WTC11 (cell line): Measurements from ENCODE around the gene HHIP. TPM values are rescaled to one million over a fixed set of nuclear protein-coding genes. Genes with fewer than 3 reads are reported as not detected.

Experiments used
- ATAC-seq: fragments of 200-7000 bp; cut with Tn5 transposase; 2 replicates; pipeline ENCODE4 v1.10.0; 2021; ENCODE audit warnings: mild to moderate bottlenecking, moderate library complexity
- CTCF ChIA-PET: fragments of 300-600 bp; sonication (Branson Sonifier 250); formaldehyde crosslinking; loops from one replicate; lab custom pipeline; 2021; ENCODE audit warnings: antibody characterized with exemption; lab: Charles Lee
- POLR2A ChIA-PET: fragments of 350-600 bp; sonication (Branson Sonifier 250); formaldehyde crosslinking; loops from one replicate; lab custom pipeline; 2021; ENCODE audit warnings: antibody characterized with exemption; lab: Charles Lee
- DNase-seq: peaks from one replicate; pipeline ENCODE4 v3.0.0; 2021; ENCODE audit warnings: low spot score
- H3K27ac Mint-ChIP-seq: 2 replicates; pipeline ENCODE4 v1.8.0; 2021; ENCODE audit warnings: mixed read lengths
- H3K27me3 Mint-ChIP-seq: 2 replicates; pipeline ENCODE4 v1.8.0; 2021; ENCODE audit warnings: low read depth, mild to moderate bottlenecking, moderate library complexity, mixed read lengths
- H3K36me3 Mint-ChIP-seq: 2 replicates; pipeline ENCODE4 v1.8.0; 2021; ENCODE audit warnings: mixed read lengths
- H3K4me1 Mint-ChIP-seq: 2 replicates; pipeline ENCODE4 v1.8.0; 2022; ENCODE audit warnings: mixed read lengths
- H3K4me3 Mint-ChIP-seq: 2 replicates; pipeline ENCODE4 v1.8.0; 2021; ENCODE audit warnings: mild to moderate bottlenecking, moderate library complexity, mixed read lengths
- H3K9me3 Mint-ChIP-seq: 2 replicates; pipeline ENCODE4 v1.8.0; 2021; ENCODE audit warnings: mixed read lengths
- CREB1 ChIP-seq: sonication (generic); formaldehyde crosslinking; IDR thresholded peaks from 2 replicates; pipeline ENCODE4 v1.8.0; 2023; ENCODE audit warnings: mild to moderate bottlenecking, missing genetic modification reagents
- EMX1 ChIP-seq: fragments of 250-450 bp; sonication (Bioruptor Pico); IDR thresholded peaks from 2 replicates; pipeline ENCODE4 v1.8.0; 2021; ENCODE audit warnings: mild to moderate bottlenecking
- ETV6 ChIP-seq: sonication (generic); formaldehyde crosslinking; IDR thresholded peaks from 2 replicates; pipeline ENCODE4 v1.8.1; 2022; ENCODE audit warnings: mild to moderate bottlenecking, missing genetic modification reagents
- JUN ChIP-seq: sonication (generic); formaldehyde crosslinking; IDR thresholded peaks from 2 replicates; pipeline ENCODE4 v1.8.0; 2023; ENCODE audit warnings: mild to moderate bottlenecking, missing genetic modification reagents
- MAX ChIP-seq: sonication (generic); formaldehyde crosslinking; IDR thresholded peaks from 2 replicates; pipeline ENCODE4 v1.8.0; 2022; ENCODE audit warnings: mild to moderate bottlenecking, missing genetic modification reagents
- NFATC4 ChIP-seq: fragments of 250-450 bp; sonication (Bioruptor Pico); IDR thresholded peaks from 2 replicates; pipeline ENCODE4 v1.9.0; 2021; ENCODE audit warnings: mild to moderate bottlenecking
- NFYB ChIP-seq: sonication (generic); formaldehyde crosslinking; conservative IDR thresholded peaks from 2 replicates; pipeline ENCODE4 v1.8.0; 2022; ENCODE audit warnings: low read depth, missing genetic modification reagents
- SP1 ChIP-seq: sonication (generic); formaldehyde crosslinking; conservative IDR thresholded peaks from 2 replicates; pipeline ENCODE4 v1.8.1; 2022; ENCODE audit warnings: missing genetic modification reagents
- USF2 ChIP-seq: sonication (generic); formaldehyde crosslinking; IDR thresholded peaks from 2 replicates; pipeline ENCODE4 v1.8.1; 2023; ENCODE audit warnings: mild to moderate bottlenecking, missing genetic modification reagents, moderate library complexity
- ZNF121 ChIP-seq: sonication (generic); formaldehyde crosslinking; IDR thresholded peaks from 2 replicates; pipeline ENCODE4 v1.8.0; 2023; ENCODE audit warnings: missing genetic modification reagents
- ZNF281 ChIP-seq: sonication (generic); formaldehyde crosslinking; IDR thresholded peaks from 2 replicates; pipeline ENCODE4 v1.8.0; 2023; ENCODE audit warnings: mild to moderate bottlenecking, missing genetic modification reagents
- ZNF416 ChIP-seq: fragments of 250-450 bp; sonication (Bioruptor Pico); IDR thresholded peaks from 2 replicates; pipeline ENCODE4 v1.9.0; 2021; ENCODE audit warnings: mild to moderate bottlenecking, inconsistent platforms
- total RNA-seq: library from RNA; stranded (reverse); gene quantifications from 3 replicates; pipeline ENCODE4 v1.2.3, GENCODE V29; 2021
- TF ChIP-seq, protein P1 (sequence below): sonication (generic); formaldehyde crosslinking; IDR thresholded peaks from 2 replicates; pipeline ENCODE4 v1.8.1; 2022; ENCODE audit warnings: missing genetic modification reagents, borderline replicate concordance
- TF ChIP-seq, protein P2 (sequence below): sonication (generic); formaldehyde crosslinking; IDR thresholded peaks from 2 replicates; pipeline ENCODE4 v1.8.1; 2022; ENCODE audit warnings: mild to moderate bottlenecking, moderate library complexity, missing genetic modification reagents
- TF ChIP-seq, protein P3 (sequence below): sonication (generic); formaldehyde crosslinking; IDR thresholded peaks from 2 replicates; pipeline ENCODE4 v1.8.1; 2022; ENCODE audit warnings: mild to moderate bottlenecking, missing genetic modification reagents, moderate library complexity, borderline replicate concordance
- TF ChIP-seq, protein P4 (sequence below): sonication (generic); formaldehyde crosslinking; IDR thresholded peaks from 2 replicates; pipeline ENCODE4 v1.8.0; 2022; ENCODE audit warnings: mild to moderate bottlenecking, missing genetic modification reagents

The HHIP gene
- total RNA-seq, 1 experiment from 2014 or later = 0.22 TPM

DNA sequence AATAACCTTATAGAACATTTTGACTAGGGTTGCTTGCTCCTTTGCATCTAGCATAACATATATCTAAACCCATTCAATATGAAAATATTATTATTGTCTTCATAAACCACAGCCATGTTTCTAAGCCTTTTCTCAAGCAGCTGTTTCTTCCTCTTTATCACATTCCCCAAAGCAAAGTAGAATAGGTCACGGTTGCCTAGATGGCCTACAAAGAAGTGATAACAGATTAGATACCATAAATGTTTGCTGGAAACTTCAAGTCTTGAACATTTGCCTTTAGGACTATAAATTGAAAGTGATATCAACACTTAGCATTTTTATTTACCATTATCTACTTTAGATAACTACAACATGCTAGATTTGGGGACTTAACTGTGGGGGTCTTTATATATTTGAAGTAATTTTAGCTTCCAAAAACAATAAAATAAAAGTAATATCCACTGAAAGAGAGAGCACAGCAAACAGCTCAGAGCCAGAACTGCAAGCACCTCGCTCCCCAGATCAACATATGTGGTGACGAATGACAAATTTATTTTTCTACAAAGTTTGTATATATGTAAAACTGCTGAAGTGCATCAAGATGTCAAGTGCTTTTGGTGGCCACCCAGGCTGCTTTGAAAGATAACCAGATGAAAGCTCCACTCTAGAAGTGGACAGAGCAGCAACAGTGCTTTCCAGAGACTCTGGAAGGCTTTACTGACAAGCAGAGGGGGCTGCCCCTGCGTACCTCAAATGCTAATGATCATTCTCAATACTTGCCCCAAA lies 8.0 kb downstream of the HHIP start (continued):
- TF ChIP-seq, protein P1, sequence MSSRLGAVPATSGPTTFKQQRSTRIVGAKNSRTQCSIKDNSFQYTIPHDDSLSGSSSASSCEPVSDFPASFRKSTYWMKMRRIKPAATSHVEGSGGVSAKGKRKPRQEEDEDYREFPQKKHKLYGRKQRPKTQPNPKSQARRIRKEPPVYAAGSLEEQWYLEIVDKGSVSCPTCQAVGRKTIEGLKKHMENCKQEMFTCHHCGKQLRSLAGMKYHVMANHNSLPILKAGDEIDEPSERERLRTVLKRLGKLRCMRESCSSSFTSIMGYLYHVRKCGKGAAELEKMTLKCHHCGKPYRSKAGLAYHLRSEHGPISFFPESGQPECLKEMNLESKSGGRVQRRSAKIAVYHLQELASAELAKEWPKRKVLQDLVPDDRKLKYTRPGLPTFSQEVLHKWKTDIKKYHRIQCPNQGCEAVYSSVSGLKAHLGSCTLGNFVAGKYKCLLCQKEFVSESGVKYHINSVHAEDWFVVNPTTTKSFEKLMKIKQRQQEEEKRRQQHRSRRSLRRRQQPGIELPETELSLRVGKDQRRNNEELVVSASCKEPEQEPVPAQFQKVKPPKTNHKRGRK (CRISPR knock-in tag) = no peak
- TF ChIP-seq, protein P2, sequence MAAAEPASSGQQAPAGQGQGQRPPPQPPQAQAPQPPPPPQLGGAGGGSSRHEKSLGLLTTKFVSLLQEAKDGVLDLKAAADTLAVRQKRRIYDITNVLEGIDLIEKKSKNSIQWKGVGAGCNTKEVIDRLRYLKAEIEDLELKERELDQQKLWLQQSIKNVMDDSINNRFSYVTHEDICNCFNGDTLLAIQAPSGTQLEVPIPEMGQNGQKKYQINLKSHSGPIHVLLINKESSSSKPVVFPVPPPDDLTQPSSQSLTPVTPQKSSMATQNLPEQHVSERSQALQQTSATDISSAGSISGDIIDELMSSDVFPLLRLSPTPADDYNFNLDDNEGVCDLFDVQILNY (CRISPR knock-in tag) = no peak
- TF ChIP-seq SP1 (CRISPR knock-in tag) (no peak), ZNF281 (CRISPR knock-in tag) (no peak)

- no peaks in the 10 kb centered on the region for H3K36me3 Mint-ChIP-seq
- ATAC-seq (no peak), DNase-seq (no peak)
- ChIA-PET POLR2A (no interaction called here), CTCF (no interaction called here)
- TF ChIP-seq, protein P2 (CRISPR knock-in tag) = no peak
- TF ChIP-seq MAX (CRISPR knock-in tag) (no peak), NFYB (CRISPR knock-in tag) (no peak)
- peaks cover 14% of the 10 kb centered on the region for H3K4me1 Mint-ChIP-seq
- peaks cover 13% of the 10 kb centered on the region for H3K27me3 Mint-ChIP-seq
- H3K4me3 Mint-ChIP-seq = no peak overlapping the region
- no peak overlapping the region for H3K27ac Mint-ChIP-seq
- no peaks in the 10 kb centered on the region for H3K9me3 Mint-ChIP-seq
Measured at GRCh38 chr4:144655491-144655890, 9.5 kb downstream of the HHIP start.

DNA sequence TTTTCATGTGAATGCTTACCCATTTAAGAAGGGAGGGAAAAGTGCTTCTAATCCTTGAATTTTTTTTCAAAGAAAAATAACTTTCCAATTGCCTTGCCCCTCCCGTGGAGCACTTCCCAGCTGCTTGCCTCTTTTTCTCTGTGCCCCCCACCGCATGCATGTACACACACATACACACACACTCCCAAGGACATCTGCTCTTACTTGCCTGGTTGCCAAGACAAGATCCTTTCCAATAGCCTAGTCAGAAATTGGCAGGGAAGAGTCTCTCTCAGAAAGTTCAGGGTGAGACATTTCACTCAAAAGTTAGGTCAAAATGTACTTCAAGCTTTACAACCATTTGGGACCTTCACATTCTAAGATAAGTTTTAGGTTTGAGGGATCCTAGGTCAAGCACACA lies 10.9 kb downstream of the HHIP start:
- no peaks in the 10 kb centered on the region for H3K36me3 Mint-ChIP-seq
- no peaks in the 10 kb centered on the region for H3K9me3 Mint-ChIP-seq
- DNase-seq (no peak), ATAC-seq (no peak)
- H3K4me3 Mint-ChIP-seq = no peak overlapping the region
- H3K4me1 Mint-ChIP-seq = peaks cover 10% of the 10 kb centered on the region
- CTCF ChIA-PET = interaction anchor here (0.9 kb wide), 1 partner anchor 405 kb away, joined by 3 read pairs; no protein-coding TSS in a partner anchor
- POLR2A ChIA-PET = no interaction called here
- peaks cover 8% of the 10 kb centered on the region for H3K27me3 Mint-ChIP-seq
- H3K27ac Mint-ChIP-seq = no peak overlapping the region
- TF ChIP-seq, protein P1 (CRISPR knock-in tag) = no peak
- TF ChIP-seq NFATC4 (CRISPR knock-in tag) = no peak
- TF ChIP-seq, protein P3, sequence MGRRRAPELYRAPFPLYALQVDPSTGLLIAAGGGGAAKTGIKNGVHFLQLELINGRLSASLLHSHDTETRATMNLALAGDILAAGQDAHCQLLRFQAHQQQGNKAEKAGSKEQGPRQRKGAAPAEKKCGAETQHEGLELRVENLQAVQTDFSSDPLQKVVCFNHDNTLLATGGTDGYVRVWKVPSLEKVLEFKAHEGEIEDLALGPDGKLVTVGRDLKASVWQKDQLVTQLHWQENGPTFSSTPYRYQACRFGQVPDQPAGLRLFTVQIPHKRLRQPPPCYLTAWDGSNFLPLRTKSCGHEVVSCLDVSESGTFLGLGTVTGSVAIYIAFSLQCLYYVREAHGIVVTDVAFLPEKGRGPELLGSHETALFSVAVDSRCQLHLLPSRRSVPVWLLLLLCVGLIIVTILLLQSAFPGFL (CRISPR knock-in tag) = no peak
- TF ChIP-seq, protein P4, sequence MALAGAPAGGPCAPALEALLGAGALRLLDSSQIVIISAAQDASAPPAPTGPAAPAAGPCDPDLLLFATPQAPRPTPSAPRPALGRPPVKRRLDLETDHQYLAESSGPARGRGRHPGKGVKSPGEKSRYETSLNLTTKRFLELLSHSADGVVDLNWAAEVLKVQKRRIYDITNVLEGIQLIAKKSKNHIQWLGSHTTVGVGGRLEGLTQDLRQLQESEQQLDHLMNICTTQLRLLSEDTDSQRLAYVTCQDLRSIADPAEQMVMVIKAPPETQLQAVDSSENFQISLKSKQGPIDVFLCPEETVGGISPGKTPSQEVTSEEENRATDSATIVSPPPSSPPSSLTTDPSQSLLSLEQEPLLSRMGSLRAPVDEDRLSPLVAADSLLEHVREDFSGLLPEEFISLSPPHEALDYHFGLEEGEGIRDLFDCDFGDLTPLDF (CRISPR knock-in tag) = no peak
- no peak for TF ChIP-seq EMX1 (CRISPR knock-in tag)
- TF ChIP-seq USF2 (CRISPR knock-in tag) = no peak
- no peak for TF ChIP-seq CREB1 (CRISPR knock-in tag)
- TF ChIP-seq ZNF416 (CRISPR knock-in tag) = no peak
- TF ChIP-seq JUN (CRISPR knock-in tag) = no peak
- TF ChIP-seq ETV6 (CRISPR knock-in tag) = no peak
- no peak for TF ChIP-seq ZNF121 (CRISPR knock-in tag)
